OCI-LY3 (cell line): ENCODE results near the gene TMX3.

Experiments used
- CTCF ChIP-seq: fragments of 200-600, 300-600 bp; sonication (generic); IDR thresholded peaks from 2 replicates; pipeline ENCODE4 v1.5.1; 2014; ENCODE audit warnings: antibody characterized with exemption, low read length, low read depth
- EZH2phosphoT487 ChIP-seq: fragments of 200-600 bp; shearing (Covaris generic); IDR thresholded peaks from 2 replicates; pipeline ENCODE4 v1.6.1; 2018; ENCODE audit warnings: antibody characterized with exemption, mixed run types, low read depth

- TF ChIP-seq CTCF (no peak), EZH2phosphoT487 (no peak)
These were observed 13.6 kb downstream of the TMX3 start for GRCh38 chr18:68701353-68701752.
